HG02885 (cell line): ENCODE results near the gene GIPC2.
"Not testable (repeated sequence)": the region's sequence is repeated elsewhere in the genome, so short reads cannot be mapped to it uniquely, and the experiment has no call there.

Source experiments
- ATAC-seq: cut with Tn5 transposase; IDR thresholded peaks from one replicate; pipeline ENCODE4 v1.9.1; 2021; ENCODE audit warnings: mild to moderate bottlenecking; ENCODE audit not compliant: unreplicated experiment, poor library complexity

GIPC2 gene, protein sequence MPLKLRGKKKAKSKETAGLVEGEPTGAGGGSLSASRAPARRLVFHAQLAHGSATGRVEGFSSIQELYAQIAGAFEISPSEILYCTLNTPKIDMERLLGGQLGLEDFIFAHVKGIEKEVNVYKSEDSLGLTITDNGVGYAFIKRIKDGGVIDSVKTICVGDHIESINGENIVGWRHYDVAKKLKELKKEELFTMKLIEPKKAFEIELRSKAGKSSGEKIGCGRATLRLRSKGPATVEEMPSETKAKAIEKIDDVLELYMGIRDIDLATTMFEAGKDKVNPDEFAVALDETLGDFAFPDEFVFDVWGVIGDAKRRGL

DNA sequence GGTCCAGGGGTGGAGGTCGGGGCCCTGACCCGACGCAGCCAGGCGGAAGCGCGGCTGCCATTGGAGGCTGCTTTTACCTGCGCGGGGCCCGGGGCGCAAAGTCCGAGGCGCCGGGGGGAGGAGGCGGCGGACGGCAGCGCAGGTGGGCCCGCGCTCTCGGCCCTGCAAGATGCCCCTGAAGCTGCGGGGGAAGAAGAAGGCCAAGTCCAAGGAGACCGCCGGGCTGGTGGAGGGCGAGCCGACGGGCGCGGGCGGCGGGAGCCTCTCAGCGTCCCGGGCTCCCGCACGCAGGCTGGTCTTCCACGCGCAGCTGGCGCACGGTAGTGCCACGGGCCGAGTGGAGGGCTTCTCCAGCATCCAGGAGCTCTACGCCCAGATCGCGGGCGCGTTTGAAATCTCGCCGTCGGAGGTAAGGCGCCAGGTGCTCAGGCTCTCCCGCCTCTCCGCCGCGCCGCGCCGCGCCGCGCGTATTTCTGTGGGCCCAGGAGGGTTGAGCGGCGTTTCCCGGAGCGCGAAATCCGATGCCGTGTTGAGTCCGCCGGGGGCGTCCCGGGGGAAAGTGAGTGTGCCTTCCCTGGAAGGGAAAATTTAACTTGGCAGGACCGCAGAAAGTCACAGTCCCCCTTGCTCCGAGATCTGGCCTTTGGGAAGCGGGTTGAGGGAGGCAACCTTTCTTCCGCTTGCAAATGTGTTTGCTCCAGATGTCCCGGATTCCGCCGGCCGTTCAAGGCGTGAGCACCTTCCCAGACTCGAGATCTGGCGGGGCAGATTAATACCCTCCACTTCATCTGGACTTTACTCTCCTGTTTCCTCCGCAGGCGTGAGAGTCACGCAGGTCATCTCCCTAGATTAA is at the start of gene GIPC2:
TSS of gene GIPC2 (plus strand) at position 41 of the 853 bp plus-strand sequence. CDS start at position 170, 129 bp downstream.
- ATAC-seq, result no peak

DNA sequence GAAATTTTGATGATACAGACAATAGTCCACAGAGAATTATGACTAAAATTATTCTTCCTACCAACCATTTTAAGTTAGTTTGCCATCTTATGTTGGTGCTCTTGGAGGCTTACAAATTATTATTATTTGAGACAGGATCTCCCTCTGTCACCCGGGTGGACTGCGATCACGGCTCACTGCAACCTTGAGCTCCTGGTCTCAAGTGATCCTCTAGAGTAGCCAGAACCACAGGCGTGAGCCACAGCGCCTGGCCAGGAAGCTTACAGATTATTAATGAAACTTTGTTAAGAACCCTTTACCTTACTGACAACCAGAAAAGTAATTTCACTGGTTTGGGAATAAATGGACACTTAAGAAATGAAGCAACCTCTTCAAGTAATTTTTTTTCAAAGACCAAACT is 49.0 kb upstream of the GIPC2 start:
- no peak for ATAC-seq

DNA sequence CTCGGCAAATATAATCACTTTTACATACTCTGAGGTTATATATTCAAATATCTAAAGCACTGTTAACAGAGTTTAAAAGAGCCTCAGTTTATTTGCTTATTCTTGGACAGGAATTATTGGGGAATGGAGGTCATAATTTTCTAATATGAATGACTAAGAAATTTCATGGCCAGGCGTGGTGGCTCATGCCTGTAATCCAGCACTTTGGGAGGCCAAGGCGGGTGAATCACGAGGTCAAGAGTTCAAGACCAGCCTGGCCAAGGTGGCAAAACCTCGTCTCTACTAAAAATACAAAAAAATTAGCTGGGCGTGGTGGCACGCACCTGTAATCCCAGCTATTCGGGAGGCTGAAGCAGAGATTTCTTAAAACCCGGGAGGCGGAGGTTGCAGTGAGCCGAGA is 45.2 kb upstream of the GIPC2 start:
- ATAC-seq, result not testable (repeated sequence)

DNA sequence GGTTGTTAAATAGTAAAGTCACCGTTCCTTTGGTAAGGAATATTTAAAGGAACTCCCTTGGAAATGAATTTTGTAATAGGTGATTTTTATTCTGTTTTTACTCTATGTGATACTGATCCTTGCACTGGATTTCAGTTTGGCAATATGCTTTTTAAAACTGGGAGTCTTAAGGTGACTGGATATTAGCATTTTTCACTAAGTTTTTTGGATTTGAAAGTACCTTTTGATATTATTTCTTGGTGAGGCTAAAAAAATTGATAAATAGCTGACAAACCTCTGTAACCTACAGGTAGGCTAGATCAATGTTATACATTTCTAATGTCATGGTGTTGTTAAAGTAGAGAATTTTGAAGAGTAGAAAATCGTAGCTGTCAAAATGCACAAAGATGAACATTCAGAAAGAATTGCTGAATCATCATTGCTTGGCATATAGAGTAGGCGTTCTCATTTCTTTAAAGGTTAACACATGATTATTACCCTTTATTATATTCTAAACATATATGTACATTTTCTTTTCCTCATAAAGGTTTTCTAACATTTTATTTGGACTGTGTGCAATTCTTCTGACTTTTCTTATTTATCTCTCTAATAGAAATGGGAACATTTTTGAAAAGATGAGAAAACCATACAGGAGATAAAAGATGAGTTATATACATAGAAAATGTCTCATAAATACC is 42.6 kb upstream of the GIPC2 start:
- no peak for ATAC-seq

DNA sequence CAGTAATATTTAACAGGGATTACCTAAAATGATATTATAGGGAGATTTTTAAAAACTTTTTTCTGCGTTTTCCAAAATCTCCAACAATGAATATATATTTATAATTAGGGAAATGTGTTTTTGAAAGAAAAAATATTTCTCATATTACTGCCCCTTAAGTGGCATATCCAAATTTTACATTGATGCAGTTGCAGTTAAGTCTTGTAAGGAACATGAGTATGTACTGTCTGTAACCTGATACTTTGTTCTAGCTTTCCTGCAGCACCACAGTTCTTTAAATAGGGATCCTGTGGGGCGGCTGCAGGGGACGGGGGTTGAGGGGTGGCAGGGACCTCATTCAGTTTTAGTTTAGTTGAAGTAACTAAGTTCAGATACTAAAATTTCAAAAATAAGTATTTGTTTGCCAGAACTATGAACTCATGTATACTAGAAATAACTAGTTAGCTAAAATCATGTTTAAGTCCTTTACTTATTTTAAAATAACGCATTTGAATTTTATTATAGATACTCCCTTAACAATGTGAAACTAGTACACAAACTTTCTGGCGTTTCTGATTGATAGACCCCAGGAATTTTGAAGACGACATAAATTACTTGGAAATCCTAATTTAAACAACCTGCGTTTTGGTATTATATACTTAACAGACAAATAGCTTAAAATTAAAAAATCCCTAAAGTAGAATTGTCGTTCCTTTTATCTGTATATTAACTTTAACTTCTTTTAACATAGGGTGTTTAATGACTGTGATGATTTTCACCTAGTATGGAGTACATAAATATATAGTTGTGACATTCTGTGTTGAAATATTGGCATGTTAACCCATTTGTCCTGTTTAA is 41.7 kb upstream of the GIPC2 start:
- peak; percentile 56 for ATAC-seq

DNA sequence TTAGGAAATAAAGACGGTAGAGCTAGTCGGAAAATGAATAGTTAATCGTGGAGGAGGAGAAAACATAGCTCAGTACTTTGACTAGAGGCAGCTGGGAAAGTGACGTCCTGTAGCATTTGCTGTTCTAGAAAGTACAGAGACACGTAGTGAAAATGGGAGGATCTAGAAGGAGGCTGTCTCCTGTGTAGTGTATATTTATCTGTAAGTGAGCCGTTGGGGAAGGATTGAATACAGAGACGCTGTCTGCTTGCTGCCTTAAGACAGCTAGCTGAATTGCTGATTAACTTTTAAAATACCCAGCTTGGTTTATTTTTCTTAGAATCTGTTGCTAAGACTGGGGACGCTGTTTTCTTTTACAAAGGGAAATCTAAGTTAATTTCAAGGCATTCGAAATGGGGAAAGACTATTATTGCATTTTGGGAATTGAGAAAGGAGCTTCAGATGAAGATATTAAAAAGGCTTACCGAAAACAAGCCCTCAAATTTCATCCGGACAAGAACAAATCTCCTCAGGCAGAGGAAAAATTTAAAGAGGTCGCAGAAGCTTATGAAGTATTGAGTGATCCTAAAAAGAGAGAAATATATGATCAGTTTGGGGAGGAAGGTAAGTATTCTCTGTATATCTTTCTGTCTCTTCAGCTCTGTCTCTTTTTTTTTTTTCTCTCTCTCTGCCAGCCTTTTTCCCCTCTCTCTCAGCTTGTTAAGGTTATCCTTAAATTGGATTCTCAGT is 40.9 kb upstream of the GIPC2 start, which contains the start of gene DNAJB4:
TSS of gene DNAJB4 (plus strand) at position 221 of the 729 bp plus-strand sequence. CDS start at position 393, 172 bp downstream.
- peak; percentile 98 for ATAC-seq

DNA sequence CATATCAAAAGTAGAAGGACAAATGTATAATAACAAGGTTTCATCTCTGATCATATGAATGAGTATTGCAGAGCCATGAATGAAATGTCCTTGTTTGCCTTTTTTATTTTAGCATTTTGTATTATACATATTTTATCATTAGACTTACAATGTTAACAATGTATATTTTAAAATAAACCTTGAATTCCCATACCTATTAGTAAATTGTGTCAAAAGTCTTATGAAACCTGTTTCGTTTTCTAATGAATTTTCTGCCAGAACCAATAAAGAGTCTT is 40.4 kb upstream of the GIPC2 start:
- no peak for ATAC-seq

DNA sequence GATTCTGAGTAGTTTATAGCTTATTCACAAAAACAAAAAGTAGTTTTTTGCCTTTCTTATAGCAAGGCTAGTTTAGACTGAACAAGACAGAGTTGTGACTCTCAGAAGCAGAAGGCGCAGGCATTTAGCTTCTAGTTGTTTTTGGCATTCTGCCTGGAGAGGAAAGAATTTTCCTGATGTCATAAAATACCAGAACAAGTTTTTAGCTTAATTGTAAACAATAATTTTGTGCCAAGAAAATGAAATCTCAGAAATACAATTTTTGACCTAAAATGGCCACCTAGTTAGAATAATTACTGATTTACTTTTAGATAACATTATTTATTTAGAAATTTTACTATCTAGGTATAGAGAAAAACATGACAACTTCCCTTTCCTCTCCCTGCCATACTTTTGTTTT is 40.0 kb upstream of the GIPC2 start:
- no peak for ATAC-seq

DNA sequence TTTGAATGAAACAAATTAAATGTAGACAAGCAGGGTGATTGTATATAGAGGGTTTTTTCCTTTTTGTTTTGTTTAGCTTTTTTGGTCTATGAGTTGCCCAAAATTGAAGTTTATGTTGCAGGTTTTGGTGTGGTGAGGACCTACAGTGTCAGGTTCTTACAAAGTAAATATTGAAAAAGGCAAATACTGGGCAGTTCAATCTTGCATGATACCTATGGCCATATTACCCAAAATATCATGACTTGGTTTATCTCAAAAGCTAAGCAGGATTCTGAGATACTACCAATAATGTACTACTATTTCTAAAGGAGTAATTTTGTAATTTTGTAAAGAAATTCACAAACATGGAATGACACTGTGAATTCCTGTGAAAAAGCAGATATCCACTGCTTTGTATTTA is 39.2 kb upstream of the GIPC2 start:
- no peak for ATAC-seq

DNA sequence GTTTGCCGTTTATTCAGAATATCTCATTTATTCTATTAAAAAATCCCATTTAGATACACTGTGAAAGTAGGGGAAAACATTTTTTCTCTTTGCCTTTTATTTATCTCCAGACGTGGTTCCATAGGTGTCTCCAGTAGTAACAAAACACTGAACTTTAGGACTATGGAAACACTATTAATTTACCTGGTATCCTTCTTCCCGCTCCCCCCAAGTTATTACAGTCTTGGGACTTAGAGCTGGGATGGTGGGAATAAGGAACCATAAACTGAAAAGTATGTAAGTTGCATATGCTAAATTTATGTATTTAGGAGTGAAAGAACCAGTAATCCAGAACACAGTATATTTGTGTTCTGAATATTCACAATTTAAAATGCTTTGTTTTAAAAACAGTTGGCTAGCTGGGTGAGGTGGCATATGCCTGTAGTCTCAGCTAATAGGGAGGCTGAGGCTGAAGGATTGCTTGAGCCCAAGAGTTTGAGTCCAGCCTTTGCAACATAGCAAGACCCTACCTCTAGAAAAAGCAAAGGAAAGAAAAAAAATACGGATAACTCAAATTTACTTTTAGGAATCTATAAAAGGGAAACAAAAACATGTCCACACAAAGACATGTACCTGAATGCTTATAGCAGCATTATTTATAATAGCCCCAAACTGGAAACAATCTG is 38.0 kb upstream of the GIPC2 start:
- ATAC-seq, result no peak

DNA sequence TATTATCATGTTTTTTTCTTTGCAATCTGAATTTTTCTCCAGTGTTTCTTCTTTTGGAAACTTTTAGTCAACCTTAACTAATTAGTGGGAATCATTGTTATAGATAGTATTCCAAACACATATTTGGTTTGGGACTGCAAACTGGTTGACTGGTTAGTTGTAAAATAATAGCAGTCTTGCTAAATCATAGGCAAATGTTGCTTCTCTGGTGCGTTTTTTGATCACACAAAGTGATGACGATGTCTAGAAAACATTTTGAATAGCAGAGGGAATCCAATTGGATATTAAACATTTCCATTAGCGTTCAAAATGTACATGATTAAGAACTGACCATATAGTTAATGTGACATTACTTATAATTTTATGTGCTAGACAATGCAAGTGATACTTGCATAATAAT is 36.5 kb upstream of the GIPC2 start:
- no peak for ATAC-seq

DNA sequence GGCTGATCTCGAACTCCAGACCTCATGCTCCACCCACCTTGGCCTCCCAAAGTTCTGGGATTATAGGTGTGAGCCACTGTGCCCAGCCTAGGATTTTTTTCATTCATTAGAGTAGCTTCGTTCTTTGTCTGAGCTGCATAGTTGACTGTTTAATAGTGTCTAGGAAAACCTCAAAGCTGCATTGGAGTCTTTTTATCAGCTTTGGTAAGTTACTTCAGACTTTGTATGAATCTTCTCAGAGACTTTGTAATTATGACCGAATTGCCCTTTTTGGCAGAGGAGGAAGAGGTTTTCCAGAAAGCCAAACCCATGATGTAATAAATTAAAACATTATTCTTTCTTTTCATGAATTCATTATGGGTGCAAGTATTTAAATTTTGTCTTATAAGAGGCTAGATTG is 35.9 kb upstream of the GIPC2 start:
- no peak for ATAC-seq

DNA sequence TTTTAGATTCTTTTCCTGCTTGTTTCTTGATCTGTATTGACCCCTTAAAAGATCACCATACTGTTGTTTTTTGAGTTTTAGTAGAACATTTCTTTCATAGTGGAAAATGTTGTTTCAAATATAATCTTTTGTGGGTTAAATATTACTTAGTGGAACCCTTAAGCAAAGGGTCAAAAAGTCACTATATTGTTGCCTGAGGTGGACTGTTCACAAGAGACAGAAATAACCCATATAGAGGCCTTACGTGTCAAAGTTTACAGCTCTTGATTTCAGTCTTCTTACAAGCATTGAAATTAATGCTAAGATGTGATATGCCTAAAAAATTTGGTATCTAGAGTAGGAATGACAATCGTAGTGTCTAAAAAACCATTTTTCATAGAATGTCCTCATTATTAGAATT is 34.7 kb upstream of the GIPC2 start:
- ATAC-seq, result no peak

DNA sequence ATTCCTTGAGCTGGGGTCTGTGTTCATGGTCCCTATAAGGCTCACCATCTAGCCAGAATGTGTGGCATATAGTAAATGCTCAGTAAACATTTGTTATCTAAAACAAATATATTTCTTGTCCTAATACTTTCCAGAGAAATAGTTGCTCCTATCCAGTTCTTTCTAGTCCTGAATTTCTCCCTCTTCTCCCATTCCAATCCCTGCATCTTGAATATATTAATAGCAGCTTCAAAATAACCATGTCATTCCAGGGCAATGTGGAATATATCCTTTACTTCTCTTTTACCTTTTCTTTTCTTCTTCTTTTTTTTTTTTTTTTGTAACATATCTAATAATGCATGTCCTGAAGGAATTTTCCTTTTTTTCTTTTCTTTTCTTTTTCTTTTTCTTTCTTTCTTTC is 30.6 kb upstream of the GIPC2 start:
- no peak for ATAC-seq

DNA sequence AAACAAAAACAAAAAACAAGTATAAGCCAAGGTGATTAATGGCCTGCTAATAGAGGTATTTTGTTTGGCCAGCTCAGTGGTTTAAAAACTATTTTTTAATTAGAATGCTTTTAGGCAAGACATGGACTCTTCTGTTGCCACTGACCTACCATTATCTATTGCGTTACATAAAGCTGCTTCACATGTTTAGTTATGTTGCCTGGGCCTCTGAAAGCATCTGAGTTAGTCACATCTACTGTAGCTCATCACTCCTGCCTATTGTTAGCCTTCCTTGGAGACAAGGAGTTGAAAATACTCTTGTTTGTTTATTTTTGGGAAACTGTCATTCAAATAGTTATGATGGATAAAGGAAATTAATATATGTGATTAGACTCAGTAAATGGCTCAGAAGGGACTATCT is 26.7 kb upstream of the GIPC2 start:
- ATAC-seq, result no peak

DNA sequence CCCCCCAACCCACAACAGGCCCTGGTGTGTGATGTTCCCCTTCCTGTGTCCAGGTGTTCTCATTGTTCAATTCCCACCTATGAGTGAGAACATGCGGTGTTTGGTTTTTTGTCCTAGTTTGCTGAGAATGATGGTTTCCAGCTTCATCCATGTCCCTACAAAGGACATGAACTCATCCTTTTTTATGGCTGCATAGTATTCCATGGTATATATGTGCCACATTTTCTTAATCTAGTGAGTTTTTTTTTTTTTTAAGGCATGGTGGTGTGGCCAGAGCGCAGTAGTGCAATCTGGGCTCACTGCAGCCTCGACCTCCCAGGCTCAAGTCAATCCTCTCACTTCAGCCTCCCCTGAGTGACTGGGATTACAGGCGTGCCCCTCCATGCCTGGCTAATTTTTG is 24.6 kb upstream of the GIPC2 start:
- not testable (repeated sequence) for ATAC-seq

DNA sequence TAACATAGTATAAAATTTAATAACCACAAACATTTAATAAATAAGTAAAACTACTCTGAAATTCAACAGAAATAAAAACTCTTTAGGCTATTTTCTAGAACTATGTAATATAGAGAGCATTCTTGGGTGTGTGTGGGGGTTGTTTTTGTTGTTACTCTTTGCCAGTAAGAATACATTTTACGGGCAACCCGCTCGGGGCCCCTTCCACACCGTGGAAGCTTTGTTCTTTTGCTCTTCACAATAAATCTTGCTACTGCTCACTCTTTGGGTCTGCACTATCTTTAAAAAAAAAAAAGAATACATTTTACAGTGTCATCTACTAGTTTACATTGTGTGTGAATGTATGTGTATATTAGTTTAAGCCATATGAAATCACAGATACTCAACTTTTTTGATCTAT is 16.0 kb upstream of the GIPC2 start:
- no peak for ATAC-seq

DNA sequence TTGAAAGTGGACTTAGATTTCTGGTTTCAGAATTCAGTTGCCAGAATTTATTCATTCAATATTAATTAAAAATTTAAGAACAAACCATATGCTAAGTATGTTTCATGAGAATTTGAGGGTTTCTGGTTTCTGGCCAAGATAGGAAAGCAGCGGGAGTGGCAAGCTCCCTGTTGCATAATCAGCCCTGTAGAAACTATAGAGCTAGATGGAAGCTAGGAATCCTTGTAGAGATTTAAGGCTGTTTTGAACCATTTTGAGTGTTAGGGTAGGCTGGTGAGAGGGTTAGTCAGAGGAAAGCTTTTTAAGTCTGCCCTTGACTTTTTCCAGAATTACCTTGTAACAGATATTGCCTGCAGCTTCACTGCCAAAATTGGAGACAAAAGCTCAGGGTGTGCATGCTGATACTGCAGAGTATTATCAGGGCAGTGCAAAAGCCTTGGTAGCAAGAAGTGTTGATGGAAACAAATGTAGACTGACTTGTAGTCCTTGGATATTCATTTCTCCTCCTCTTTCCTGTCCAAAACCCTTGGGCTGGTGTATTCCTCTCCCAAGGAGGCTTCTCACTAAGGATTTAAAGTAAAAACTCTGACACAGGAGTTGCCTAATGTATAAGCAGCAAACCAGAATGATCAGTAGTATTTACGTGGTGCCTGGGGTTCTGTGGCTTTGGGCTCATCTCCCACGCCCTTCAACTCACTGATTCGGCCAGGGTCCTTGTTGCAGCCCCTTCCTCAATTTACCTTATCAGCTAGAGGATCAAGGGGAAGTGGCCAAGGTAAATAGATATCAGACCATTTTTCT is 12.6 kb upstream of the GIPC2 start:
- no peak for ATAC-seq
